H1 (cell line): ENCODE results near the gene SCRN3.

Experiments
- CBX5 ChIP-seq: fragments of 300-800, 300-1000 bp; sonication (generic); IDR thresholded peaks from 2 replicates; pipeline ENCODE4 v1.7.1; 2016; ENCODE audit warnings: antibody characterized with exemption, low read length, low read depth
- CTBP2 ChIP-seq: IDR thresholded peaks from 2 replicates; pipeline ENCODE4 v1.7.0; 2011; ENCODE audit warnings: borderline replicate concordance, mild to moderate bottlenecking, moderate library complexity, mixed read lengths, low read length; ENCODE audit not compliant: insufficient read depth, insufficient read length
- CTCF ChIP-seq, 3 experiments: IDR thresholded peaks; 1 replicate in 2 of 3; 2 replicates in 1 of 3; pipeline versions ENCODE4 v1.5.1 to v1.6.1; 2011; ENCODE audit warnings: low read length in 3 of 3, mild to moderate bottlenecking in 3 of 3, inconsistent platforms in 2 of 3, low read depth in 1 of 3, moderate library complexity in 1 of 3; ENCODE audit not compliant: insufficient read depth in 1 of 3; ENCODE audit errors: control extremely low read depth in 1 of 3
- EZH2 ChIP-seq: fragments of 200-600 bp; sonication (generic); IDR thresholded peaks from 2 replicates; pipeline ENCODE4 v1.7.1; 2012; ENCODE audit warnings: low read depth, mild to moderate bottlenecking, moderate library complexity, low read length, inconsistent platforms; ENCODE audit not compliant: severe bottlenecking
- HDAC6 ChIP-seq: IDR thresholded peaks from one replicate; pipeline ENCODE4 v1.7.1; 2012; ENCODE audit warnings: low read depth, mild to moderate bottlenecking, inconsistent platforms, low read length, moderate library complexity
- JUND ChIP-seq: IDR thresholded peaks from 2 replicates; pipeline ENCODE4 v1.6.1; 2011; ENCODE audit warnings: mild to moderate bottlenecking, improper control_type of control experiment, low read length
- RAD21 ChIP-seq, 2 experiments: IDR thresholded peaks in 1 of 2; conservative IDR thresholded peaks in 1 of 2; 2 replicates each; pipeline ENCODE4 v1.6.1; 2011; ENCODE audit warnings: low read depth in 2 of 2, low read length in 2 of 2, improper control_type of control experiment in 1 of 2, inconsistent platforms in 1 of 2, mild to moderate bottlenecking in 1 of 2, moderate library complexity in 1 of 2
- SIX5 ChIP-seq: IDR thresholded peaks from 2 replicates; pipeline ENCODE4 v1.6.1; 2011; ENCODE audit warnings: mild to moderate bottlenecking, low read depth, low read length
- TAF1 ChIP-seq: IDR thresholded peaks from 2 replicates; pipeline ENCODE4 v1.6.1; 2011; ENCODE audit warnings: mild to moderate bottlenecking, low read depth, low read length
- TEAD4 ChIP-seq: IDR thresholded peaks from 2 replicates; pipeline ENCODE4 v1.6.1; 2012; ENCODE audit warnings: low read depth, low read length, inconsistent platforms, mixed read lengths
- TF ChIP-seq, protein P1 (sequence below): IDR thresholded peaks from 2 replicates; pipeline ENCODE4 v1.6.1; 2012; ENCODE audit warnings: inconsistent platforms

DNA sequence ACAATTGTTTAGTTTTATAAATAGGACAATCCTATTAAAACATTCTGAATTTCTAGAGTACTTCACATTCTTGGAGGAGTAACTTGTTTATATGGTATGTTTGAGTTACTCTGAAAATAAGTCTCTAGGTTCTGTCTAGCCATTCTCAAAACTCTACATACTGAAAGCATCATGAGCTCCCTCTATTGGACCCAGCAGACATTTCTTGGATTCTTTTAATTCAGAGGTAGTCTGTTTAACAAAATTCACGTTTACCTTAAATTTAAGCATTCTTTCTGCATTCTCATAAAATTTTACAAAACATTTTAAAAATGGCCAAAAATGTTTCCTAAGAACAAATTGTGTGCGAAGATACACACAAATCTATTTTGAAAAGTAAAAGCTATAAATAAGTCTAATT lies 45.5 kb upstream of the SCRN3 start:
- TF ChIP-seq CTCF (IDR thresholded peaks at IDR 0.05; ENCODE audit: control extremely low read depth in 1 of 3, insufficient read depth in 1 of 3, low read depth in 1 of 3, low read length in 3 of 3): peak in 2 of 3 experiments; percentile 24 to 43; a peak in 2 of 4 replicates
- TF ChIP-seq HDAC6: no peak
- no peak for TF ChIP-seq SIX5
- TF ChIP-seq RAD21 (IDR thresholded peaks at IDR 0.05 in 1 of 2, conservative IDR thresholded peaks at IDR 0.05 in 1 of 2; ENCODE audit: low read depth in 2 of 2, low read length in 2 of 2): peak; percentile 38 to 40; a peak in 3 of 4 replicates
- TF ChIP-seq, protein P1, sequence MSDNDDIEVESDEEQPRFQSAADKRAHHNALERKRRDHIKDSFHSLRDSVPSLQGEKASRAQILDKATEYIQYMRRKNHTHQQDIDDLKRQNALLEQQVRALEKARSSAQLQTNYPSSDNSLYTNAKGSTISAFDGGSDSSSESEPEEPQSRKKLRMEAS: no peak
- TF ChIP-seq EZH2: no peak
- no peak for TF ChIP-seq TAF1
- no peak for TF ChIP-seq CTBP2
- TF ChIP-seq TEAD4: no peak
- no peak for TF ChIP-seq CBX5
- TF ChIP-seq JUND: no peak
